Cardiac septum (tissue), 1 donor: Measurements from ENCODE around the gene KCNT2. TPM values are rescaled to one million over a fixed set of nuclear protein-coding genes. Genes with fewer than 3 reads are reported as not detected.

Experiments used
- DNase-seq: peaks from one replicate; pipeline ENCODE4 v3.0.0-alpha.2; 2020; ENCODE audit warnings: low spot score
- intact Hi-C: fragments of 100-400 bp; cut with DNase I; formaldehyde crosslinking; loops from one replicate; pipeline ENCODE4 v1.14.0; 2022
- total RNA-seq: library from RNA; stranded (reverse); fragmentation: NEBNext Ultra II Directional; extraction: Animal tissue kit (Norgen Biotek cat#: 25700); gene quantifications from one replicate; pipeline ENCODE4 v1.2.1, GENCODE V29; 2021
- donor health status: DM: no; HTN: no; CAD: no.

KCNT2 gene
- total RNA-seq, 1 donor from 2014 or later = 2.1 TPM

DNA sequence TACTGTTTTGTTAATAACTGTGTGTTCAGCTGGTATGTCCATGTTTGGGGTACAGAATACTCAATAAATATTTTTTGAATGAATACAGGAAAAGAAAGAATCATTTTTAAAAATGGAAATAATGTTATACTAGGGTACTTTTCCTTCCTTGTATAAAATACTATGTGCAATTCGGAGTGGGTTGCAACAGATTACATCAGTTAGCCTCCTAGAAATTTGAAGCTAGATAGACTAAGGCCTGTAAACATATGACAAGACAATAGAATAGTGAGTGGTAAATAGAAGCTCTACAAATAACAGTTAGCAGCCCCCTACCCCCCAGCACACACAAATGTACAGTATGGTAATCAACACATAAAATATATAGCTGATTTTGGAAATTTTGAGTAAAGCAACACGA lies 195.9 kb downstream of the KCNT2 start:
- intact Hi-C loops = no loop called here
- DNase-seq = no peak

DNA sequence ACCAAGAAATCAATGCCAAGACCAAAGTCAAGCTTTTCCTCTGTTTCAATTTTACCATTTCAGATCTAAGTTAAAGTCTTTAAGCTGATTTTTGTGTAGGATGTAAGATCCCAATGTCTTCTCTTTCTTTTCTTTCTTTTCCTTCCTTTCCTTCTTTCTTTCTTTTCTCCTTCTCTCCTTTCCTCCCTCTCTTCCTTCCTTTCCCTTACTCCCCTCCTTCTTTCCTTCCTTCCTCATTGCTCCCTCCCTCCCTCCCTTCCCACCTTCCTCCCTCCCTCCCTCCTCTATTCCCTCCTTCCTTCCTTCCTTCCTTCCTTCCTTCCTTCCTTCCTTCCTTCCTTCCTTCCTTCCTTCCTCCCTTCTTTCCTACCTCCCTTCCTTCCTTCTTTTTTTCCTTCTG lies 197.5 kb downstream of the KCNT2 start:
- intact Hi-C loops = no loop called here
- no peak for DNase-seq

DNA sequence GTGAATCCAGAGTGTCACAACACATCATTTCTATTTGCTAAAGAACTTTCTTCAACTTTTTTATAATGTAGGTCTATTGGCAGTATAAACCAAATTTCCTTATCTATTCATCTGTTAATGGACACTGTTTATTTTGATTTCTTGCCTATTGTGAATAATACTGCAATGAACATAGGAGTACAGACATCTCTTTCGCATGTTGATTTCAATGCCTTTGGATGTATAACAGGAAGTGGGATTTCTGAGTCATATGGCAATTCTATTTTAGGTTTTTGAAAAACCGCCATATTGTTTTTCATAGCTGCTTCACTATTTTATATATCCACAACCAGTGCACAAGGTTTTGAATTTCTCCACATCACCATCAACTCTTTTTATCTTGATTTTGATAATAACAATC lies 198.7 kb downstream of the KCNT2 start:
- no peak for DNase-seq
- intact Hi-C loops = no loop called here

DNA sequence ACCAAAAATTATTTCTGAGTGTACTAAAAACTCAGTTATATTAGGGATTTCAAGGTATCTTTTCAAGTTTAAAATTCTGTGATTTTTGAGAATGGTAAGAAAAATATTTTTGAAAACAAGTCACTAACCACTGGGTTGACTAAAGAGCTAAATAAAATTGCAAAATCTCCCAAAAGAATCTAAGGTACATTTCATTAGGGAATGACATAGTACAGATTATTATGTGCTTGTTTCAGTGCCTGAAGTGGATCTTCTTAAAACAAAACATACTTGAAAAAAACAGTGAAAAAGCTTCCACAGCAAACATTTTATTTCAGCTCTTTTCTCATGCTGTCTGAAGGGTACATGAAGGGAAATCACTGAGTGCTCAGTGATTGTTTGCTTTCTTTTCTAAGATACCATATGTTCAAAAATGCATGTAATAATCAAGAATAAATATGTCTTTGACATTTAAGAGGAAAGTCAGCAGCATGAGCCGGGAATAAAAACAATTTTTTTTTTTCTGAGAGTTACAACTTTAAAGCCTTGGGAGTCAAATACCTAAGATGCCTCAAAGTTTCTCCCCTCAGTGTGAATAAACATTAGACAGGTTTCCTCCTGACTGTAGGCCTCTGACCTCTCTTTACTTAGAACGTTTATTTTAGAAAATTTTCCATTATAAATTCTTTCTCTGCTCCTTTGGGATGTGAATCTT lies 200.7 kb downstream of the KCNT2 start:
- intact Hi-C loops = no loop called here
- DNase-seq = no peak

DNA sequence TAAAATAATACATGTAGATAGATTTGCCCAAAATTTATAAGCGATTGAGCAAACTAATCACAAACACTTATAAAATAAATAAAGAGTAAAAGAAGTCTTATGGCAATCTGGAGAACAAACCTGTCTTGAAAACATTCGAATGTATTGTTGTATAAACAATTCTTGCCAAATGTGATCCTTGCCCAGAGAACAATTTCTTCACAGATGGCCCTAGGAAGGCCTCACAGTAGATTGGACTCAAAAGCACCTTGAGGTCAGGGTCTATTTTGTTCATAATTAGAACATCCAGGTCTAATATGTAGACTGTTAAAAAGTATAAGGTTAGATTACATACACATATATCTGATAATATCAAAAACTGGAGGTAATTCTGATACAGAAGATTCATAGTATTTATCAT lies 202.4 kb downstream of the KCNT2 start:
- intact Hi-C loops = no loop called here
- no peak for DNase-seq

DNA sequence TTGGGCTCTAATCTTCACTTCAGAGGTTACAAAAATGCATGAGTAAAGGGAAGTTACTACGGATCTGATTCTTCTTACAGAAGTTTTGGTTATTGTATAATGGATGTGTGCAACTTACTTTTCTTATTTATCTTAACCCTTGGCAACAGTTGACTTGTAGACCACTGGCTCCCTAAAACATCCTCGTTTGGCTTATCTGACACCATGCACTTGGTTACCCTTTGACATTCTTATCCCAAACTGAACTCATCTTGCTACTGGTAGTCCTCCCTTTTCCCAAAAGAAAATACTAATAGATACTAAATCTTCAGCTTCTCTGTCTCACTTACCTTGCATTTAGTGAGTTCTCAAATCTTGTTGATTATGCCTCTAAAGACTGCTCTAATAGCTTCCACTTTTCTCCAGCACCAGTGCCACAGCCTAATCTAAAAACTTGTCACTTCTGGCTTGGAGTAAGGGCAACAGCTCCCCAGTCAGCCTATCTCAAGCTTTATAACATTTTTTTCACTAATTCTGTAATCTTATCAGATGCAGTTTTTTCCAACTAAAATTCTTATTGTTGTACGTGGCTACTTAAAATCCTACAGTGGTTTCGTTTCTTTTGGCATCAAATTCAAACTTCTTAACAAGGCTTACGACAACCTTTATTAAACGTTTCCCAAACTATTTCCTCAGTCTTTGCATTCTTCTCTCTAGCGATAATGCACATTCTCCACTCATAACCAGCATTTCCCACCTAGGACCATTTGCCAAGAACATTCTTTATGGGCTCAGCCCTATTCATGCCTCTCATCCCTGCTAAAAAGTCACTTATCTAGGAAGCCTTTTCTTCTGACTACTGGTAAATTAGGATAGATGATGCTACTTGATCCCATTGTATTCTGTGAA lies 204.2 kb downstream of the KCNT2 start:
- no peak for DNase-seq
- intact Hi-C loops = loop anchor here (5.0 kb wide), 1 partner anchor 248 kb away; the partner anchor contains the start of gene CFH

DNA sequence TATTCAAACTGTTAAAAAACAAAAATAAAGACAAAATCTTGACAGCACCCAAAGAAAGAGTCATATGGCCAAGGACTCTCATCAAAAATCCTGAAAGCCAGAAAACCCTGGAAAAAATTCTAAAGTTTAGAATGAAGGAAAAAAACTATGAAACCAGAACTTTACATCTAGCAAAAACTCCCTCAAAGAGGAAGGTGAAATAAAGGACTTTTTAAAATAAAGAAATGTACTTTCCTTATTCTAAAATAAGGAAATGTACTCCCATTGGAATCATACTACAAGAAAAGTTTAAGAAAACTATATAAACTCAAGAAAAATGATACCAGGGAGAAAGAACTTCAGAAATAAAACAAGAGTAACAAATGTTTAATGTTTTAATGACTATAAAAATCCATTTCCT lies 206.3 kb downstream of the KCNT2 start:
- no peak for DNase-seq
- intact Hi-C loops = loop anchor here (5.0 kb wide), 1 partner anchor 250 kb away; the partner anchor contains the start of gene CFH

DNA sequence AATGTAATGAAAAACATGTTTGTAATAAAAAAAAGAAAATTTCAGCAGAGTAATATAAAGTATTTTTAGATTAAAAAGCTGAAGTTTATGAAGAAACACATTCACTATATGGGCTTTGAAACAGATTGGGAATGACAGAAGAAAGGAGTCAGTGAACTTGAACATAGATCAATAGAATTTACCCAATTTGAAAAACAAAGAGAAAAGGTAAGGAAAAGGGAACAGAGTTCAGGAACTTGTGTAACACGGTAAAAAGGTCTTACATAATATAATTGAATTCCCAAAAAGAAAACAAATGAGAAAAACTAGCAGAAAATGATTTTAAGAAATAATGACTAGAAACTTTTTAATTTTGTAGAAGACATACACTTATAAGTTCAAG lies 206.8 kb downstream of the KCNT2 start:
- DNase-seq = no peak
- intact Hi-C loops = loop anchor here (5.0 kb wide), 1 partner anchor 251 kb away; the partner anchor contains the start of gene CFH

DNA sequence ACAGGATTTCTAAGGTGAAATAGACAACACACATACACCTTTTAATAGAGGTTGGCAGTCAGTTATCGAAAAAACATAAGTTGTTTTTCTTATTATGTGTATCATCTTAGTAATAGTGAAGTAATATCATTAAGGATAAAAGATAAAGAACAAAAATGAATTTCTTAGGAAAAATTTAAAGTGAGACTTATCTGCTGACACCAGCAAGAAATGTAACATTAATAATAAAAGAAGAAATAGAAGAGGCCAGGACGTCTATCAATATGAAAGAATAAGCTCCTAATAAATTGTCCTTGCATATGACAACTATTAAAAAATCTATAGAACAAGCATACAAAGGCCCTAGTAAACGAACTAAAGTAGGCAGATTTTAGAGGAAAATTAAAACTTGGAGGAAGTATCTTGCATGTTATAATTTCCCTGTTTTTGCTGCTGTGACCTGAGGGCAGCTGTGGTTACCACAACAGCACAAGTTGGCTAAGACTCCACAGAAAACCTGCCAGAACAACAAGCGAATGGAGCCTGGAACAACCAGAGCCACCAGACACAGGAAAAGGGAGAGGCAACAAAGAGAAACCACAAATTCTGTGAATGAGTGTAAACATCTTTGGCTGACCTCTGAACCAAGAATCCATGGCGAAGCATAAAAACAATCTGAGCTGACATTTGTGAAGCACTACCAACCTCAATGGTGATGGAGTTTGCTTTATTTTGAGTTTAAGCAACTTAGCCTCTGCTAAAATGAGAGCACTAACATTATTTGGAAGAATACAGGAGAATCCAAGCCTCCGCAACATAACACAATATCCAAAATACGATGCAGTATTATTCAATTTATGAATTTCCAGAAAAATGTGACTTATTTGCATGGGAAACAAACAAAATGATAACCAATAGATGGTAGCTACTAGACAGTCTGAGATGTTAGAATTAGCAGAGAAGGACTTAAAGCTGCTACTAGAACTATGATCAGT lies 207.5 kb downstream of the KCNT2 start:
- DNase-seq = no peak
- intact Hi-C loops = loop anchor here (5.0 kb wide), 1 partner anchor 252 kb away; the partner anchor contains the start of gene CFH

DNA sequence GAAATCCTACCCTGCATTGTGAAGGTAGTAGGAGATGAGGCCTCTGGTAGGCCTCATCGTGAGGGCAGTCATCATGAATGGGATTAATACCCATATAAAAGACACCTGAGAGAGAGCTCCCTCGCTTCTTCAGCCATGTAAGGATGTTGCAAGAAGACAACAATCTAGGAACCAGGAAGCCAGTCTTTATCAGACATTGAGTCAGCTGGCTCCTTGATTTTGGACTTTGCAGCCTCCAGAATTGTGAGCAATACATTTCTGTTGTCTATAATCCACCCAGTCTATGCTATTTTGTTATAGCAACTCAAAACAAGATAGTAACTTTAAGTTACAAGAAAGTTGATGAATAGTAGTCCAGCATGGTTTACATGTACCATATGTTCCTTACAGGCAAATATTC lies 208.5 kb downstream of the KCNT2 start:
- intact Hi-C loops = loop anchor here (5.0 kb wide), 1 partner anchor 253 kb away; the partner anchor contains the start of gene CFH
- no peak for DNase-seq

DNA sequence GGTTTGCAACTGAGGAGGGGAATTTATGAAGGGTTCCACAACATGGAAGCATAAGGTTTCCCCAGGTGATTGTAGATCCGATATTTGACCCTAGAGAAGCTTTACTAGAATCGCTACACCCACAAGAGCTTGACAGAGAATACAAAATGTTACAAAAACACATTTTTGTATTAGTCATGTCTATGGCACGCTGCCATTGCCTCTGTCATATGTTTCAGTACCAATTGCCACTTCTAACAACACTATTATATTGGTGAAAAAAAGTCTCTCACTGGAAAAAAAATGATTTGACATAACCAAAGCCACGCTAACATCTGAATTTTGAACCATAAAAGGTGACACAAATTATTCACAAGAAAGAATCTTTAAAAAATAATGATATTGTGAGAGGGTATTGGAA lies 214.5 kb downstream of the KCNT2 start:
- no peak for DNase-seq

DNA sequence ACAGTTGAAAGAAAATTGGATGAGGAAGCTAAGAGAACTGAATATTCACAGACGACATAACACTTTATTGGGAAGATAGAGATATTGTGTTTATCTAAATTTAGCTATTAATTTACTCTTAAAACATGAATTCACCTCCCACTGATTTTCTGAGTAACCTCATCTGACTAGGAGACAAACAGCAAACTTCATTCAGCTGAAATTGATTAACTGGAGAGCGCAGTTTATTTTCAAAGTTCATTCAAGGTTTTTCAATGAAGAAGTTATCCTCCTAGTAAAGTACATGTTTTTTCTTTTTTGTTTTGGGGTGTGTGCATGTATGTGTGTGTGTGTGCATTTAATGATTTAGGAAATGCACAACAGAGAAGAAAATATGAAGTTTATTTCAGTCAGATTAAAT lies 215.0 kb downstream of the KCNT2 start:
- DNase-seq = no peak
- intact Hi-C loops = no loop called here

More for the DNA sequence above, 214.5 kb downstream of the KCNT2 start:
- intact Hi-C loops = no loop called here

DNA sequence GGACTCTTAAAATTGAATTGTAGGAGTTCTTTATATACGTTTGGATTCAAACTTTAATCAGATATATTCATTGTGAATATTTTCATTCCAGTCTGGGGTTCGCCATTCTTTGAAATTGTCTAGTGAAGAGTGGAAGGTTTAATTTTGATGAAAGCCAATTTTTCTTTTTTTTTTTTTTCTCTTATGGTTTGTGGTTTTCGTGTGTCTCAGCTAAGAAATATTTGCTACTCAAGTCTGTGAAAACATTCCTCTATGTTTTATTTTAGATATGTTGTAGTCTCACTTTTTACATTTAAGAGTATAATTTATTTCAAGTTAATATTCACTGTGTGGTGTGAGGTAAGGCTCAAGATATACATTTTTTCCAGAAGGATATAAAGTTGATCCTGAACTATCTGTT lies 220.5 kb downstream of the KCNT2 start:
- intact Hi-C loops = no loop called here
- no peak for DNase-seq

DNA sequence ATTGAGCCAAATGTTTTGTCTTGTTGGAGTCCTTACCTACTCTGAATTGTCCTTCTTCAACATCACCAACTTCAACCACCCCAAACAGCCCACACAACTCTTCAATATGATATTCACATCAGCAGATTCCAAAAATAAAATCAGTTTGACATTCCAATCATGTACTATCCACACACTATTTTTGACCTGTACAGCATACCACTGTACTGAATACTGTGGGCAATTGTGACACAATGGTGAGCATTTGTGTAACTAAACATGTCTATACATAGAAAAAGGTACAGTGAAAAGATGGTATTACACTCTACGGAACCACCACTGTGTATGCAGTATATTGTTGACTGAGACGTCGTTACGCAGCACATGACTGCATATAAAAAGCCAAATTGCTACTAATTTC lies 223.1 kb downstream of the KCNT2 start:
- intact Hi-C loops = no loop called here
- DNase-seq = no peak

DNA sequence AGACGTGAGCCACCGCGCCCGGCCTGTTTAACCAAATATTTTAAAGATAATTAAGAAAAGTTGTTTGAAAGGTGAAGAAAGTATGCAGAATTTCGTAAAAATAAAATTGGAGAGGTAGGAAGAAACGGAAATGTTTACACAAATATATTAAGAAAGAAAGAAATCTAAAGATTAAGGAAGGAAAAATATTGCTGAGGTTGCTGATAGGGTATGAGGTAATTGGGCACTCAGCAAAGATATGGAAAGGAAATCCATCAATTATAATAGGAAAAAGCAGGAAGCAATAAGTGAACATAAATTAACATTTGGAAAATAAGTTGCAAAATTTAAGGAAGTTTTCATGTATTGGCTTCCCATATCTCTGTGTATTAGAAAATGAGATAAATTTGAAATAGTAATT lies 225.9 kb downstream of the KCNT2 start:
- intact Hi-C loops = no loop called here
- no peak for DNase-seq

DNA sequence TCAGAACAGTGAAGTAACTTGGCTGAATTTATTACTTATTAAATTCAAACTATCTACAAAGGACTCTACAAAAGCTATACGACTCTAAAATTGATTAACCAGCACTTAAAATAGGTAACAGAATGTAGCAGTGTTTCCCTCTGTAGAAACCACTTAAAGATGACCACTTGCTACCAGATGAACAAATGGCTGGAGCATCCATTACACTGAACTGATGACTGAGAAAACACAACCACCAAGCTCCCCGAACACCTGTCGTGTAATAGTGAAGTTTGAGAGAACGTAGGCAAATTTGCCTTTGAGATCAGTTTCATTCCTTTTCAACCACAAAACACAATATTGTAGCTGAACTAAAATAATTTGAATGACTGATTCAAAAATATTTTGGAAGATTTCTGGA lies 226.7 kb downstream of the KCNT2 start:
- intact Hi-C loops = no loop called here
- DNase-seq = no peak

DNA sequence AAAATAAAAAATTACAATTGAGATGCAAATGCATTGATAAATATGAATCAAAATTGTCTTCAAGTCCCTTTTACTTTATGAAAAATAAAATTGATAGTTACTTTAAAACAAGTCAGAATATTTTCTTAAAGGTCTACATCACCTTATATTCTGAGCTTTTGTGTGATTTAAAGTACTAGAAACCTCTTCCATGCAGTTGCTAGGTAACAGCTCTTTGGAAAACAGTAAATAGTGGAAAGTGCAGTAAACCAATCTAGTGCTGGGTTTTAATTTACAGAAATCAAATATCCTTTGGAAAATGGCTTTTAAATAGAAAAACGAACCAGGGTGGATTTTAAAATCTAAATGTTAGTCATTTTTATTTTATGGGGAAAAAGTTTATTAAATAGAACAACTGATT lies 227.9 kb downstream of the KCNT2 start:
- no peak for DNase-seq
- intact Hi-C loops = no loop called here

DNA sequence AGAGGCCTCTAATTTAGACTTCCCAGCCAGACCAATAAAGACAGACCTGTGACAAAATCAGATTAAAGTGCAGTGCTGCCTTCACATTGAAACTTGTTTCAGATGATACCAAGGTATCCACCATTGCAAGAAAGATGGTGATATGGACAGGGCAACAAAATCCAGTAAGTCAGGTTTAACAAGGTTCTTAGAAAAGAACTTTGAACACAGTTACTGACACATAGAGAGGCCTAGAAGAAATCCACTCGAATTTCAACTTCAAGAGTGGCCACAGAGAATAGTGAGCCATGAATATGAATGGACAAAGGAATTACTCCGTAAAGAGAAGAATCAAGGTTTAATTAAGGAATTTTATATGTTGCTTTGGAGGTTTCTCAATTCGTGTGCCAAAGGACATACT lies 230.4 kb downstream of the KCNT2 start:
- intact Hi-C loops = no loop called here
- DNase-seq = no peak

DNA sequence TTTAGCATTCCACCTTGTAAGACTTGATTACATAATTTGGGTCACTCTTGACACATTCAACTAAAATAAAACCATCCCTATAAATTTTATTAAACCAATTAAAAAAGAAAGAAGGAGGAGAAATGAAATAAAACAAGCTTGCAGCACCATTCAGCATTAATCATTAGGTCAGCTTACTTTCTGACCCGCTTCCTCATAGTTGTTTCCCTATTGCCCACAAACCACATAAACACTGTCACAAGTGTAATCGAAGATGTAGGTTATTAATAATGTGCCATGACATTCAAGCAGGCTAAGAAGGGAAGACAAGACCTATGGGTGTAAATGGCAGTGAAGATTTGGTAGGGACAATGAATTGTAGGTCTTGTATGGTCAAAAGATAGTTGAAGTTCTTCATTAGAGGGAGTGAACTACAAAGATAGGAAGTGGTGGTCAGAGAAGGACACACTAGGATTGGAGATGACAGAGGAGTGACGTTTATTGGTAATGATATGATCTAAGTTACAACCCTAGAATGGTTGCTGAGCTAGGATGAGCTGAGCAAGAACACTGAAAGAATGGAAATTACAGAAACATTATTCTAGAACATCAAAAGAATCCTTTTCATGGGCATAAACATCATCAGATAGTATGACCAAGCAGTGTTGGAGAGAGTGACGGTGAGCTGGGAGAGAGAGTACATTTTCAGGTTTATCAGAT lies 231.5 kb downstream of the KCNT2 start:
- no peak for DNase-seq
- intact Hi-C loops = no loop called here
